Aorta (tissue), 5 donors: ENCODE measurements around the gene COMMD3. TPM values are rescaled to one million over a fixed set of nuclear protein-coding genes. Genes with fewer than 3 reads are reported as not detected.
A peak's percentile ranks its signal among the peaks of the same experiment; 100 is the strongest.

Source experiments
- ATAC-seq: fragments of 200-7000 bp; cut with Tn5 transposase; one replicate; pipeline ENCODE4 v1.9.1; 2022; ENCODE audit warnings: moderate library complexity; ENCODE audit not compliant: low FRiP score
- DNase-seq, 2 donors: peaks; one replicate each; pipeline ENCODE4 v3.0.0-alpha.2; 2020
- H3K27ac ChIP-seq, 2 donors: one replicate each; pipeline ENCODE4 v1.5.1; 2013; ENCODE audit warnings: low read length in 2 of 2, mild to moderate bottlenecking in 2 of 2, moderate library complexity in 2 of 2, control low read depth in 1 of 2, inconsistent platforms in 1 of 2, low read depth in 1 of 2
- H3K27me3 ChIP-seq, 2 donors: one replicate each; pipeline ENCODE4 v1.6.1; 2013; ENCODE audit warnings: control low read depth in 1 of 2, low read length in 1 of 2, mild to moderate bottlenecking in 1 of 2, moderate library complexity in 1 of 2; ENCODE audit not compliant: insufficient read depth in 2 of 2, control insufficient read depth in 1 of 2
- H3K36me3 ChIP-seq, 2 donors: one replicate each; pipeline ENCODE4 v1.6.1; 2013; ENCODE audit warnings: control low read depth in 1 of 2, low read length in 1 of 2, mild to moderate bottlenecking in 1 of 2; ENCODE audit not compliant: insufficient read depth in 2 of 2, control insufficient read depth in 1 of 2
- H3K4me1 ChIP-seq, 2 donors: one replicate each; pipeline ENCODE4 v1.6.1; 2013; ENCODE audit warnings: low read length in 2 of 2, control low read depth in 1 of 2, mild to moderate bottlenecking in 1 of 2, moderate library complexity in 1 of 2; ENCODE audit not compliant: insufficient read depth in 2 of 2, control insufficient read depth in 1 of 2
- H3K4me3 ChIP-seq, 2 donors: one replicate each; pipeline ENCODE4 v1.5.1; 2013; ENCODE audit warnings: low read length in 2 of 2, control low read depth in 1 of 2, mild to moderate bottlenecking in 1 of 2
- H3K9me3 ChIP-seq: one replicate; pipeline ENCODE4 v1.6.1; 2013; ENCODE audit warnings: mild to moderate bottlenecking, low read length; ENCODE audit not compliant: control insufficient read depth
- WGBS, 2 donors: extraction: QIAGEN DNeasy Blood & Tissue Kit; methylation state at CpG; one replicate each; pipeline ENCODE4 v1.1.7; 2013; 5-methylcytosine and 5-hydroxymethylcytosine counted together
- intact Hi-C, 2 donors: fragments of 100-400 bp; cut with DNase I; formaldehyde crosslinking; loops; one replicate each; pipeline versions ENCODE4 v1.14.2 to v1.15.0; 2022
- long read RNA-seq, 2 donors: library from polyadenylated mRNA; unstranded; transcript quantifications; one replicate each; pipeline ENCODE4 v2.0.0, GENCODE V29; 2020 to 2021
- polyA plus RNA-seq, 2 donors: library from polyadenylated mRNA; stranded (reverse); fragments of 200-250 nt; gene quantifications; one replicate each; pipeline ENCODE4 v1.2.3, GENCODE V29; 2013
- total RNA-seq, 2 donors: library from RNA; stranded (reverse); fragmentation: NEBNext Ultra II Directional; extraction: Animal tissue kit (Norgen Biotek cat#: 25700); gene quantifications; one replicate each; pipeline ENCODE4 v1.2.1, GENCODE V29; 2021
- donor health status: healthy with polysubstance abuse.
- donor health status: Bipolar disorder and iron deficiency.
- donor health status: DM: no; HTN: no; CAD: no.
- donor health status: DM: no; HTN: no; CAD: no.
- donor health status: DM: yes; HTN: yes; CAD: no.

The COMMD3 gene
- total RNA-seq (10 to 100 TPM; 38.9 to 43.7 TPM), polyA plus RNA-seq (10 to 100 TPM; 60.5 to 75.8 TPM)
- long read RNA-seq, donor 1, transcript COMMD3-201 (8 exons, 1,342 nt): major isoform, 13 of 23 reads
- long read RNA-seq, donor 1, partial matches to known transcripts: 3 of 23 reads
- long read RNA-seq, donor 1, other reads (novel, unspliced or antisense): 5 of 23 reads
- long read RNA-seq, donor 2, transcript COMMD3-201 (8 exons, 1,342 nt): major isoform, 11 of 14 reads
- long read RNA-seq, donor 2, partial matches to known transcripts: 0 of 14 reads
- long read RNA-seq, donor 2, other reads (novel, unspliced or antisense): 1 of 14 reads

DNA sequence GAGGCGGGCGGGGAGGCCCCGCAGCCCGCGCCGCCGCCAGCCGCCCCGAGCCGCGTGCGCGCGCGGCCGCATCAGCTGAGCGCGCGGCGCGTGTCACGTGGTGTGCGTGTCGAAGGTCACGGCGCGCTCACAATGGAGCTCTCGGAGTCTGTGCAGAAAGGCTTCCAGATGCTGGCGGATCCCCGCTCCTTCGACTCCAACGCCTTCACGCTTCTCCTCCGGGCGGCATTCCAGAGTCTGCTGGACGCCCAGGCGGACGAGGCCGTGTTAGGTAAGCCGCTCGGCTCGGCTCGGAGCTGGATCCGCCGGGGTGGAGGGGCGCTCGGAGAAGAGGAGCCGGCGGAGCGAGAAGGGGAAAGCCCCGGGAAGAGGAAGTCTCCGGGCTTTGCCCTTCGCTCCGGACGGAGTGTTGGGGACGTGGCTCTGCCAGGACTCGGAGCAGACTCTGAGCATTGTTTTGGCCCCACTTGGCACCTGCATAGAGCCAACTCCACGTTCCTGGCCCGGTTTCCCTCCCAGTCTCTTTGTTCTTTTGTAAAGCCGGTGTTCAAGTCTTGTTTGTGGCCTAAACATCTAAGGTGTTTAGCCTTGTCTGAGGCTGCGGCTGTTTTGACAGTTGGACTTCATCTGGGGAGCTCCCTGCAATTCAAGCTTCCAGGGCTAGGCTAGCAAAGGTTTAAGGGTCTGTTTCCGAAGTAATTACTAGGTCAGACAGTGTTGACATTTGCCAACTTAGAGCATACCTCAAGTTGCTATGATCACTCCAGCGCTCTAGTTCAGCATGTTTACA lies at the start of gene COMMD3:
COMMD3 (plus strand) TSS at position 103 of the 790 bp plus-strand sequence; CDS start at position 133, 30 bp downstream.
- Histone ChIP-seq H3K4me1 (no peaks in the 10 kb centered on the region), H3K27ac (peak within 1 kb of the TSS in 1 of 2 donors; percentile 60), H3K9me3 (no peaks in the 10 kb centered on the region), H3K4me3 (peak within 1 kb of the TSS; percentile 68 to 73), H3K36me3 (no peaks in the 10 kb centered on the region), H3K27me3 (no peaks in the 10 kb centered on the region)
- peak; percentile 96 for ATAC-seq
- intact Hi-C loops: loop anchor here (2.0 to 5.0 kb wide), 3 partner anchors 64 to 314 kb away; partner anchors contain the start of gene DNAJC1 (in 1 of the 2)
- DNase-seq: peak; percentile 93 to 95
- 1% methylated on average over 41 to 63 of the region's 63 CpGs for WGBS, 2 donors

DNA sequence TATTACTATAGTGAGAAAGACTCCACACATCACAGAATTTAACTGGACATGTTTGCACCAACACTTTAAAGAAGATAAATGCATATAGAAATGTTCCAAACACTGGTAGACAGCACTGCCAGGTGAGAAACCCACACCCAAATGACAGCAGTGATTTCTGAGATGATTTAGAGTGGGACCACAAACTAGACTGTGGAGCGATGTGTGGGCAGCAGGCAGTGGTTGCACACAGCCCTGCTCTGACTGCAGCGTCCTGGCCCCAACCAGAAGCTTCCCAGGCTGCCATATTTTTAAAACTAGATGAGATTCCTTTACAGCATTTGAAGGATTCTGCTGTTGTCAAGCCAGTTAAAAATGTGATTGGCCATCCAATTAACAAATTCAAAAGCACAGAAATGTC lies 47.7 kb upstream of the COMMD3 start:
- Histone ChIP-seq H3K27me3 (no peaks in the 10 kb centered on the region), H3K27ac (no peak overlapping the region), H3K9me3 (peaks cover 2% of the 10 kb centered on the region), H3K36me3 (no peaks in the 10 kb centered on the region), H3K4me3 (no peak overlapping the region), H3K4me1 (no peaks in the 10 kb centered on the region)
- ATAC-seq: no peak
- WGBS, 2 donors: 77 to 79% methylated on average over 2 of the region's 2 CpGs
- DNase-seq: no peak
- intact Hi-C loops: no loop called here

DNA sequence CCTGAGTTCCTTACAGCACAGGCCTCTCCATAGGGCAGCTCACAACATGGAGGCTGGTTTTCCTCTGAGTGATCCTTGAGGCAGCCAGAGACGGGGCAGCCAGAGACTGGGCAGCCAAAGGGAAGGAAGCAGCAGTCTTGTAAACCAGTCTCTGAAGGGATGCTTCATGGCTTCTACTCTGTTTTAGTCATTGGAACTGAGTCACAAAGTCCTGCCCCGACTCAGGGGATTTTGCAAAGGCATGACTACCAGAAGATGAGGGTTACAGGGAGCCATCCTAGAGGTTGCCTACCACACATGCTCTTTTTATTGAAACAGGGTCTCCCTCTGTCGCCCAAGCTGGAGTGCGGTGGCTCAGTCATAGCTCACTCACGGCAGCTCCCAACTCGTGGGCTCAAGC lies 44.4 kb upstream of the COMMD3 start:
- no peaks in the 10 kb centered on the region for H3K4me1 ChIP-seq
- H3K9me3 ChIP-seq: peaks cover 2% of the 10 kb centered on the region
- 87 to 90% methylated on average over 6 of the region's 6 CpGs for WGBS, 2 donors
- no peak overlapping the region for H3K4me3 ChIP-seq
- intact Hi-C loops: no loop called here
- ATAC-seq (no peak), DNase-seq (no peak)
- H3K27ac ChIP-seq: no peak overlapping the region
- H3K36me3 ChIP-seq: no peaks in the 10 kb centered on the region
- no peaks in the 10 kb centered on the region for H3K27me3 ChIP-seq

DNA sequence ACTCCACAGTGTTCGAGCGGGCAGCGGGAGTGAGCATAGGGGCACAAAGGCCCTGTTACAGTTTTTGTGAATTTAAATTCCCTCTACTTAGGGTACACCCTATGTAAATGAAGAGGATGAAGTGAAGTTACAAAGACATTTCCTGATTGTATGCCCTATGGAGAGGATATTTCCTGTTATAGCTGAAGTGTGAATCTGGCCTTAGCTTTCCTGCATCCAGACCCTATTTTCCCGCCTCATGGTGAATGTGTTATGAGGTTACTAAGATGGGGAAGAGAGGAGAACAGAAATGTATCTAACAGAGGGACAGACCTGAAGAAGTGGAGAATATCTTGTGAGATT lies 37.8 kb upstream of the COMMD3 start:
- Histone ChIP-seq H3K4me1 (no peaks in the 10 kb centered on the region), H3K27me3 (no peaks in the 10 kb centered on the region), H3K36me3 (no peaks in the 10 kb centered on the region), H3K4me3 (no peak overlapping the region), H3K27ac (no peak overlapping the region), H3K9me3 (no peaks in the 10 kb centered on the region)
- no peak for DNase-seq
- no peak for ATAC-seq
- intact Hi-C loops: no loop called here
- WGBS, 2 donors: 96 to 97% methylated on average over 4 of the region's 4 CpGs

DNA sequence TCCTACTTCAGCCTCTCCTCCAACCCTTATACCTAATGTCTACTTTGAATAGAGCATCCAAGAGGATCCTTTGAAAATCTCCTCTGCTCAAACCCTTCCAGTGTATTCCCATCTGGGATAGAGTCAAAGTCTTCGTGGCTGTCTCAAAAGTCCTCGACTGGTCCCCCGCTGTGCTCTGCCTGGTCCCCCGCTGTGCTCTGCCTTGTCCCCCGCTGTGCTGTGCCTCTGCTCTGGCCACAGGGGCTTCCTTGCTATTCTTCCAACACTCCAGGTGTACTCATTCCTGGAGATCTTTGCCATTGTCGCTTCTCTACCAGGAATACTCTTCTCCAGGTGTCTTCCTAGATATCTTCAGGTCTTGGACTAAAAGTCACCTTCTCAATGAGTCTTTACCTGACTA lies 36.1 kb upstream of the COMMD3 start:
- Histone ChIP-seq H3K36me3 (no peaks in the 10 kb centered on the region), H3K4me1 (no peaks in the 10 kb centered on the region), H3K27ac (no peak overlapping the region), H3K27me3 (no peaks in the 10 kb centered on the region), H3K9me3 (no peaks in the 10 kb centered on the region), H3K4me3 (no peak overlapping the region)
- intact Hi-C loops: no loop called here
- no peak for DNase-seq
- WGBS, 2 donors: 40 to 42% methylated on average over 6 of the region's 6 CpGs
- ATAC-seq: no peak

DNA sequence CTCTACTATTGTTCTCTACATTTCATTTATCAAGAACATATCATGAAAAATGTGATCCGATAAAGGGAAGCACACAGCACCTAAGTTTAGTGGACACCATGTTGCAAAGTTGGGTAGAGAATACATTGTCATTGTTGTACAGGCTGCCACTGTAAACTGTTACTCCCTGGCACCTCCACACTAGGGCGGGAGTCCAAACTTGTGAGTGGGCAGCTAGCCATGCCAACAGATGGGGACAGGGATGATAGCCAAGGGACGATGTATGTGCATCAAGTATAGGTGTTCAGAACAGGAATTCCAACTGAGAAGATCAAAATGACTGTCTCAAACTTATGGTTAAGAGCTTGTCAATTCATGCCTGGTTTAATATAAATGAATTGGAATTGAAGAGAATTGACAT lies 31.1 kb upstream of the COMMD3 start:
- WGBS, 2 donors: 58% methylated on average over 3 of the region's 3 CpGs
- intact Hi-C loops: no loop called here
- no peak for ATAC-seq

DNA sequence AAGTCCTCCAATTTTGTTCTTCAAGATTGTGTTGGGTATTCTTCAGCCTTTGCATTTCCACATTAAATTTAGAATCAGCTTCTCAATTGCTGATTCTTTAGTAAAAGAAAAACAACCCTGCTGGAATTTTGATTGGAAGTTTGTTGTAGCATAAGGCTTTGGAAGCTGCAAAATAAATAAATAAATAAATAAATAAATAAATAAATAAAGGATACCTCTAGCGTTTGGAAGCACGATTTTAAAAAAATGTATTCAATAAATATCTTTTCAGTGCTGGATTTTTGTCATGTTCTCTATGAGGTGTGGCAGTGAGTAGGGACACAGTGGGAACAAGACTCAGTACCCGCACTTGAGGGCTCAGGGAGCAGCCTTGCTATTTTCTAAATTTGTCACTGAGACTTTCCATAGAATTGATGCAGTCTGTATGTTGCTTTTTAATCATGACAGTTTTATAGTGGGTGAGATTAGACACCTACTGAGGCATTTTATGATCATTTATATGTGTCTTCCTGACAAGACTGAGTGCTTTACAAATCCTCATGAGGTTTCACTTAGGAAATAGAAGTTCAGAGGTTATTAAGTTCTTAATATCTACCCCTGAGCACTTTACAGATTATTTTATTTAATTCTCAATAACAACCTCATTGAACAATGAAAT lies 22.3 kb upstream of the COMMD3 start:
- Histone ChIP-seq H3K36me3 (no peaks in the 10 kb centered on the region), H3K27me3 (no peaks in the 10 kb centered on the region), H3K27ac (no peak overlapping the region), H3K4me1 (no peaks in the 10 kb centered on the region), H3K4me3 (no peak overlapping the region), H3K9me3 (peaks cover 1% of the 10 kb centered on the region)
- ATAC-seq (no peak), DNase-seq (no peak)
- intact Hi-C loops: no loop called here
- 83 to 85% methylated on average over 3 of the region's 3 CpGs for WGBS, 2 donors

More for the DNA sequence above, 31.1 kb upstream of the COMMD3 start:
- Histone ChIP-seq H3K36me3 (no peaks in the 10 kb centered on the region), H3K27me3 (no peaks in the 10 kb centered on the region), H3K27ac (no peak overlapping the region), H3K4me1 (no peaks in the 10 kb centered on the region), H3K4me3 (no peak overlapping the region), H3K9me3 (no peaks in the 10 kb centered on the region)
- DNase-seq: no peak

DNA sequence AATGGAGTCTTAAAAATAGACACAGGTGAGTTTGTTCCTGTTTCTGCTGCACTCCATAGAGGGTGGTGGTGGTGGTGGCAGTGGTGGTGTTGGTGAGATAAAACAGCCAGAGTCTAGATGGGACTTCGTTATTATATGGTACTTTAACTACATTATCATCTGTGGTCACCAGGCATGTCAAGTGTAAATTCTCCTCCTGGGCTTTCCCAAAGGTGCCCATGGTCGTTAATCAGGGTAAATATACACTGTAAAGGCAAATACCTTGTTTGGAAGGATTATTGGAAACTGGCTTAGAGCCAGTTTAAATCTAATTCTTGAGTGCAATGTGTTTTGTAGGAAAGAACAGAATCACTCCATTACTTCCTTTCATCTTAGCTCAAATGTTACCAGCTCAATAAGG lies 21.5 kb upstream of the COMMD3 start:
- DNase-seq: no peak
- Histone ChIP-seq H3K27ac (no peak overlapping the region), H3K4me1 (no peaks in the 10 kb centered on the region), H3K9me3 (peaks cover 1% of the 10 kb centered on the region), H3K4me3 (no peak overlapping the region), H3K36me3 (no peaks in the 10 kb centered on the region), H3K27me3 (no peaks in the 10 kb centered on the region)
- intact Hi-C loops: no loop called here
- WGBS, 2 donors: 52 to 53% methylated on average over 2 of the region's 2 CpGs
- ATAC-seq: no peak
